Calu3 (cell line): ENCODE data around the gene TMEM158. TPM values are rescaled to one million over a fixed set of nuclear protein-coding genes. Genes with fewer than 3 reads are reported as not detected.

Source experiments
- BruUV-seq: library from RNA; stranded (reverse); fragments of 400-500 nt; replicated peaks from 2 replicates; lab custom pipeline; 2021; lab: Mats Ljungman, UMichigan
- CTCF ChIA-PET: fragments of 300-600 bp; sonication (Branson Sonifier 250); formaldehyde crosslinking; loops from one replicate; lab custom pipeline; 2022; ENCODE audit warnings: antibody characterized with exemption; lab: Charles Lee
- DNase-seq: peaks from one replicate; pipeline ENCODE4 v3.0.0; 2022
- H3K27ac Mint-ChIP-seq: one replicate; pipeline ENCODE4 v1.8.0; 2022; ENCODE audit warnings: mixed read lengths; ENCODE audit not compliant: unreplicated experiment
- H3K27me3 Mint-ChIP-seq: one replicate; pipeline ENCODE4 v1.8.0; 2022; ENCODE audit warnings: mixed read lengths; ENCODE audit not compliant: unreplicated experiment
- H3K36me3 Mint-ChIP-seq: one replicate; pipeline ENCODE4 v1.8.0; 2022; ENCODE audit warnings: mild to moderate bottlenecking, moderate library complexity, mixed read lengths; ENCODE audit not compliant: insufficient read depth, unreplicated experiment
- H3K4me1 Mint-ChIP-seq: one replicate; pipeline ENCODE4 v1.8.0; 2022; ENCODE audit warnings: mild to moderate bottlenecking, low read depth, mixed read lengths; ENCODE audit not compliant: unreplicated experiment
- H3K4me3 Mint-ChIP-seq: one replicate; pipeline ENCODE4 v1.8.0; 2022; ENCODE audit warnings: mild to moderate bottlenecking, low read depth, moderate library complexity, mixed read lengths; ENCODE audit not compliant: unreplicated experiment
- H3K9me3 Mint-ChIP-seq: one replicate; pipeline ENCODE4 v1.8.0; 2022; ENCODE audit warnings: low read depth, mixed read lengths; ENCODE audit not compliant: unreplicated experiment
- CTCF ChIP-seq: fragments of 200-600 bp; IDR thresholded peaks from one replicate; pipeline ENCODE4 v1.8.0; 2022; ENCODE audit warnings: antibody characterized with exemption; ENCODE audit not compliant: unreplicated experiment
- intact Hi-C: fragments of 100-400 bp; cut with micrococcal nuclease; formaldehyde crosslinking; loops from one replicate; pipeline ENCODE4 v1.10.0; 2022; ENCODE audit not compliant: unreplicated experiment
- total RNA-seq: library from RNA; stranded (reverse); gene quantifications from 2 replicates; pipeline ENCODE4 v1.2.3, GENCODE V29; 2022

The TMEM158 gene
- total RNA-seq, 1 experiment from 2014 or later = 2.5 TPM

GRCh38 chr3:45194791-45195190 lies 31.3 kb downstream of the TMEM158 start:
- Mint-ChIP-seq H3K36me3 (no peaks in the 10 kb centered on the region), H3K27me3 (peaks cover 18% of the 10 kb centered on the region), H3K27ac (no peak overlapping the region), H3K9me3 (no peaks in the 10 kb centered on the region), H3K4me3 (no peak overlapping the region), H3K4me1 (peaks cover 11% of the 10 kb centered on the region)
- no peak for TF ChIP-seq CTCF
- CTCF ChIA-PET = no interaction called here
- intact Hi-C loops = no loop called here
- DNase-seq = no peak
- BruUV-seq = no TSS peak

- H3K4me1 Mint-ChIP-seq = no peaks in the 10 kb centered on the region
- no TSS peak for BruUV-seq
These were observed 34.1 kb downstream of the TMEM158 start for GRCh38 chr3:45191924-45192417.

GRCh38 chr3:45191424-45191823 lies 34.7 kb downstream of the TMEM158 start:
- BruUV-seq = no TSS peak
- no peaks in the 10 kb centered on the region for H3K4me1 Mint-ChIP-seq

More at GRCh38 chr3:45191924-45192417, 34.1 kb downstream of the TMEM158 start:
- Mint-ChIP-seq H3K36me3 (no peaks in the 10 kb centered on the region), H3K4me3 (no peak overlapping the region), H3K9me3 (no peaks in the 10 kb centered on the region), H3K27ac (no peak overlapping the region), H3K27me3 (peaks cover 17% of the 10 kb centered on the region)
- TF ChIP-seq CTCF = no peak
- intact Hi-C loops = no loop called here
- CTCF ChIA-PET = interaction anchor here (0.7 kb wide), 1 partner anchor 18 kb away, joined by 8 read pairs; no protein-coding TSS in a partner anchor
- DNase-seq = no peak

GRCh38 chr3:45188719-45189659 lies 37.1 kb downstream of the TMEM158 start:
- DNase-seq = no peak
- H3K27me3 Mint-ChIP-seq = no peaks in the 10 kb centered on the region
- no peak for TF ChIP-seq CTCF
- CTCF ChIA-PET = no interaction called here
- H3K36me3 Mint-ChIP-seq = no peaks in the 10 kb centered on the region
- no peak overlapping the region for H3K4me3 Mint-ChIP-seq
- no TSS peak for BruUV-seq
- no peaks in the 10 kb centered on the region for H3K4me1 Mint-ChIP-seq
- intact Hi-C loops = no loop called here
- H3K9me3 Mint-ChIP-seq = no peaks in the 10 kb centered on the region
- no peak overlapping the region for H3K27ac Mint-ChIP-seq

More at GRCh38 chr3:45191424-45191823, 34.7 kb downstream of the TMEM158 start:
- Mint-ChIP-seq H3K27me3 (peaks cover 12% of the 10 kb centered on the region), H3K36me3 (no peaks in the 10 kb centered on the region), H3K9me3 (no peaks in the 10 kb centered on the region), H3K4me3 (no peak overlapping the region), H3K27ac (no peak overlapping the region)
- CTCF ChIA-PET = interaction anchor here (0.7 kb wide), 1 partner anchor 19 kb away, joined by 8 read pairs; no protein-coding TSS in a partner anchor
- no peak for TF ChIP-seq CTCF
- no peak for DNase-seq
- intact Hi-C loops = no loop called here
